ENCODE data around the gene FRMD4A.

FRMD4A gene

DNA sequence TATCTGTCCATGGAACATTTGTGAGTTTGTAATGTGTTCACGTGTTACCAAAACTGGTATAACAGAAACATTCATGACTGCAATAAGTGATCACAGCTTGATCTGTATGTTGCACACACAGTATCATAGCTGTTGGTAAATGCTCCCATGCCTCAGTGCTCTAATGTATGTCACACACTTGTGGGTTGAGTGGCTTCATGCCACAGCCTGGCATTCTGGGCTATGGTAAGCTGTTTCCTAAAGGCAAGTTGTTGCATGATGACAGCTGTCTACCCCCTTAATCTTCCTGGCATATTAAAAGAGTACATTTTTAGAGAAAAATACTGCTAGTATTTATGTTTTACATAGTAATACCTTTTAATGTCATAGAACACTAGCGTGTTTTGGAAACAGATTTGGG, 708.8 kb downstream of the FRMD4A start:
- no peaks in the 10 kb centered on the region for H3K27me3 ChIP-seq (ENCODE audit: insufficient read depth, poor library complexity, severe bottlenecking)
- no peak overlapping the region for H3K27ac ChIP-seq (replicated peaks)
- no peak overlapping the region for H3K4me3 ChIP-seq (replicated peaks; ENCODE audit: insufficient read depth, low read length)
- TF ChIP-seq, protein P1, sequence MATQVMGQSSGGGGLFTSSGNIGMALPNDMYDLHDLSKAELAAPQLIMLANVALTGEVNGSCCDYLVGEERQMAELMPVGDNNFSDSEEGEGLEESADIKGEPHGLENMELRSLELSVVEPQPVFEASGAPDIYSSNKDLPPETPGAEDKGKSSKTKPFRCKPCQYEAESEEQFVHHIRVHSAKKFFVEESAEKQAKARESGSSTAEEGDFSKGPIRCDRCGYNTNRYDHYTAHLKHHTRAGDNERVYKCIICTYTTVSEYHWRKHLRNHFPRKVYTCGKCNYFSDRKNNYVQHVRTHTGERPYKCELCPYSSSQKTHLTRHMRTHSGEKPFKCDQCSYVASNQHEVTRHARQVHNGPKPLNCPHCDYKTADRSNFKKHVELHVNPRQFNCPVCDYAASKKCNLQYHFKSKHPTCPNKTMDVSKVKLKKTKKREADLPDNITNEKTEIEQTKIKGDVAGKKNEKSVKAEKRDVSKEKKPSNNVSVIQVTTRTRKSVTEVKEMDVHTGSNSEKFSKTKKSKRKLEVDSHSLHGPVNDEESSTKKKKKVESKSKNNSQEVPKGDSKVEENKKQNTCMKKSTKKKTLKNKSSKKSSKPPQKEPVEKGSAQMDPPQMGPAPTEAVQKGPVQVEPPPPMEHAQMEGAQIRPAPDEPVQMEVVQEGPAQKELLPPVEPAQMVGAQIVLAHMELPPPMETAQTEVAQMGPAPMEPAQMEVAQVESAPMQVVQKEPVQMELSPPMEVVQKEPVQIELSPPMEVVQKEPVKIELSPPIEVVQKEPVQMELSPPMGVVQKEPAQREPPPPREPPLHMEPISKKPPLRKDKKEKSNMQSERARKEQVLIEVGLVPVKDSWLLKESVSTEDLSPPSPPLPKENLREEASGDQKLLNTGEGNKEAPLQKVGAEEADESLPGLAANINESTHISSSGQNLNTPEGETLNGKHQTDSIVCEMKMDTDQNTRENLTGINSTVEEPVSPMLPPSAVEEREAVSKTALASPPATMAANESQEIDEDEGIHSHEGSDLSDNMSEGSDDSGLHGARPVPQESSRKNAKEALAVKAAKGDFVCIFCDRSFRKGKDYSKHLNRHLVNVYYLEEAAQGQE (IDR thresholded peaks at IDR 0.05; ENCODE audit: insufficient replicate concordance, low read depth) = no peak
- TF ChIP-seq SPI1 (IDR thresholded peaks at IDR 0.05; ENCODE audit: borderline replicate concordance, low read depth) = no peak
- no peak for DNase-seq (ENCODE audit: low read depth in 1 of 2, low spot score in 1 of 2)

DNA sequence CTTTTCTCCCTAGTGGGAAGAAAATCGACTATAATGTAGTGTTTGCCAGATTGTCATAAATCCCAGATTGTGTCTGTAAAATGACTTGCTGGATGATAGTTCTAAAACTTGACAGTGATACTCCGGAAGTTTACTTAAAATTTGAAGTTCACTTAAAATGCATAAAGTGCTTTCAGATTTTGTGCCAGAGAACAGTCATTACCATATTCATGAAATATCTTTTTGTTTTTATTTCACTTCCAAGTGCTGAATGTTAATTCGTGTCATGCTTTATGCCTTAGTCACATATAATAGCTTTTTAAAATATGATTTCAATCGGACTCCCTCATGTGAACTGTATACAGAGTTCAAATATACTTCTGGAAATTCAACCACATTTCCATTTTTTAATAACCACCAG, 713.6 kb downstream of the FRMD4A start:
- Histone ChIP-seq H3K4me3 (replicated peaks; ENCODE audit: insufficient read depth, low read length) (no peak overlapping the region), H3K27me3 (ENCODE audit: insufficient read depth, poor library complexity, severe bottlenecking) (no peaks in the 10 kb centered on the region), H3K27ac (replicated peaks) (no peak overlapping the region)
- TF ChIP-seq, protein P1 (IDR thresholded peaks at IDR 0.05; ENCODE audit: insufficient replicate concordance, low read depth) = no peak
- TF ChIP-seq SPI1 (IDR thresholded peaks at IDR 0.05; ENCODE audit: borderline replicate concordance, low read depth) (no peak), GABPA (IDR thresholded peaks at IDR 0.05; ENCODE audit: low read depth) (no peak), POLR2AphosphoS5 (IDR thresholded peaks at IDR 0.05; ENCODE audit: low read depth) (no peak)
- TF ChIP-seq, protein P2, sequence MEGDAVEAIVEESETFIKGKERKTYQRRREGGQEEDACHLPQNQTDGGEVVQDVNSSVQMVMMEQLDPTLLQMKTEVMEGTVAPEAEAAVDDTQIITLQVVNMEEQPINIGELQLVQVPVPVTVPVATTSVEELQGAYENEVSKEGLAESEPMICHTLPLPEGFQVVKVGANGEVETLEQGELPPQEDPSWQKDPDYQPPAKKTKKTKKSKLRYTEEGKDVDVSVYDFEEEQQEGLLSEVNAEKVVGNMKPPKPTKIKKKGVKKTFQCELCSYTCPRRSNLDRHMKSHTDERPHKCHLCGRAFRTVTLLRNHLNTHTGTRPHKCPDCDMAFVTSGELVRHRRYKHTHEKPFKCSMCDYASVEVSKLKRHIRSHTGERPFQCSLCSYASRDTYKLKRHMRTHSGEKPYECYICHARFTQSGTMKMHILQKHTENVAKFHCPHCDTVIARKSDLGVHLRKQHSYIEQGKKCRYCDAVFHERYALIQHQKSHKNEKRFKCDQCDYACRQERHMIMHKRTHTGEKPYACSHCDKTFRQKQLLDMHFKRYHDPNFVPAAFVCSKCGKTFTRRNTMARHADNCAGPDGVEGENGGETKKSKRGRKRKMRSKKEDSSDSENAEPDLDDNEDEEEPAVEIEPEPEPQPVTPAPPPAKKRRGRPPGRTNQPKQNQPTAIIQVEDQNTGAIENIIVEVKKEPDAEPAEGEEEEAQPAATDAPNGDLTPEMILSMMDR (IDR thresholded peaks at IDR 0.05; ENCODE audit: insufficient read depth, low read length) = no peak
- no peak for DNase-seq (ENCODE audit: low read depth in 1 of 2, low spot score in 1 of 2)

GRCh38 chr10:13615650-13616300, 714.9 kb downstream of the FRMD4A start:
- no peak overlapping the region for H3K27ac ChIP-seq (replicated peaks)

GRCh38 chr10:13614530-13615332, 716.0 kb downstream of the FRMD4A start:
- DNase-seq (ENCODE audit: low read depth in 1 of 2, low spot score in 1 of 2) = no peak

More at GRCh38 chr10:13615650-13616300, 714.9 kb downstream of the FRMD4A start:
- TF ChIP-seq GABPA (IDR thresholded peaks at IDR 0.05; ENCODE audit: low read depth) = no peak
- no peak for TF ChIP-seq POLR2AphosphoS5 (IDR thresholded peaks at IDR 0.05; ENCODE audit: low read depth)
- TF ChIP-seq, protein P2 (IDR thresholded peaks at IDR 0.05; ENCODE audit: insufficient read depth, low read length) = no peak
- TF ChIP-seq SPI1 (IDR thresholded peaks at IDR 0.05; ENCODE audit: borderline replicate concordance, low read depth) = no peak
- DNase-seq (ENCODE audit: low read depth in 1 of 2, low spot score in 1 of 2) = no peak
- Histone ChIP-seq H3K4me3 (replicated peaks; ENCODE audit: insufficient read depth, low read length) (no peak overlapping the region), H3K27me3 (ENCODE audit: insufficient read depth, poor library complexity, severe bottlenecking) (no peaks in the 10 kb centered on the region)

More at GRCh38 chr10:13614530-13615332, 716.0 kb downstream of the FRMD4A start:
- TF ChIP-seq, protein P1 (IDR thresholded peaks at IDR 0.05; ENCODE audit: insufficient replicate concordance, low read depth) = no peak
- TF ChIP-seq SPI1 (IDR thresholded peaks at IDR 0.05; ENCODE audit: borderline replicate concordance, low read depth) (no peak), POLR2AphosphoS5 (IDR thresholded peaks at IDR 0.05; ENCODE audit: low read depth) (no peak), GABPA (IDR thresholded peaks at IDR 0.05; ENCODE audit: low read depth) (no peak)
- TF ChIP-seq, protein P2 (IDR thresholded peaks at IDR 0.05; ENCODE audit: insufficient read depth, low read length) = no peak
- no peak overlapping the region for H3K27ac ChIP-seq (replicated peaks)
- no peaks in the 10 kb centered on the region for H3K27me3 ChIP-seq (ENCODE audit: insufficient read depth, poor library complexity, severe bottlenecking)
- no peak overlapping the region for H3K4me3 ChIP-seq (replicated peaks; ENCODE audit: insufficient read depth, low read length)

All from HL-60 (cell line).